GM12872 (cell line): ENCODE measurements around the gene ZNF726.

Experiments
- TF ChIP-seq, protein P1 (sequence below): IDR thresholded peaks from 3 replicates; pipeline ENCODE4 v1.5.1; 2011; ENCODE audit warnings: low read depth, mild to moderate bottlenecking, low read length, moderate library complexity; ENCODE audit not compliant: insufficient read depth

Gene ZNF726

DNA sequence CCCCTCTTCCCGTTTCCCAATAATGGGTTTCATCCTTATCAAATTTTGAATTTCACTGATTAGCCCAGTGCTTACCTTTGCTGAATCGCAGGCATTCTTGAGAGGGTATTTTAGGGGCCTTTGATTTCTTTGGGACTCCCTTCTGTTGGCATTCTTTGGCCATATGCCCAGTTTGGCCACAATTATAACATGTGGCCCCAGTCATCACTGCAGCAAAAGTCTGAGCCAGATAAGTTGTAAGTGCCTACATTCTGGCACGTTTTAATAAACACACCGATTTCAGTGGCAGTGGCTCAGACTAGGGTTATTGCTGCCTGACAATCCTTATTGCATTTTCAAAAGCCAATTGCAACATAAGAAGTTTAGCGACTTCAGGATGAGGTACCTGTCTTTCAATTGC, 41.4 kb downstream of the ZNF726 start:
- TF ChIP-seq, protein P1, sequence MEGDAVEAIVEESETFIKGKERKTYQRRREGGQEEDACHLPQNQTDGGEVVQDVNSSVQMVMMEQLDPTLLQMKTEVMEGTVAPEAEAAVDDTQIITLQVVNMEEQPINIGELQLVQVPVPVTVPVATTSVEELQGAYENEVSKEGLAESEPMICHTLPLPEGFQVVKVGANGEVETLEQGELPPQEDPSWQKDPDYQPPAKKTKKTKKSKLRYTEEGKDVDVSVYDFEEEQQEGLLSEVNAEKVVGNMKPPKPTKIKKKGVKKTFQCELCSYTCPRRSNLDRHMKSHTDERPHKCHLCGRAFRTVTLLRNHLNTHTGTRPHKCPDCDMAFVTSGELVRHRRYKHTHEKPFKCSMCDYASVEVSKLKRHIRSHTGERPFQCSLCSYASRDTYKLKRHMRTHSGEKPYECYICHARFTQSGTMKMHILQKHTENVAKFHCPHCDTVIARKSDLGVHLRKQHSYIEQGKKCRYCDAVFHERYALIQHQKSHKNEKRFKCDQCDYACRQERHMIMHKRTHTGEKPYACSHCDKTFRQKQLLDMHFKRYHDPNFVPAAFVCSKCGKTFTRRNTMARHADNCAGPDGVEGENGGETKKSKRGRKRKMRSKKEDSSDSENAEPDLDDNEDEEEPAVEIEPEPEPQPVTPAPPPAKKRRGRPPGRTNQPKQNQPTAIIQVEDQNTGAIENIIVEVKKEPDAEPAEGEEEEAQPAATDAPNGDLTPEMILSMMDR = no peak

- TF ChIP-seq, protein P1 = no peak
These were observed 43.1 kb downstream of the ZNF726 start for GRCh38 chr19:23957660-23958281.

- TF ChIP-seq, protein P1 = no peak
These were observed 54.9 kb downstream of the ZNF726 start for GRCh38 chr19:23969630-23970029.

GRCh38 chr19:23971598-23971997, 56.9 kb downstream of the ZNF726 start:
- TF ChIP-seq, protein P1 = no peak

DNA sequence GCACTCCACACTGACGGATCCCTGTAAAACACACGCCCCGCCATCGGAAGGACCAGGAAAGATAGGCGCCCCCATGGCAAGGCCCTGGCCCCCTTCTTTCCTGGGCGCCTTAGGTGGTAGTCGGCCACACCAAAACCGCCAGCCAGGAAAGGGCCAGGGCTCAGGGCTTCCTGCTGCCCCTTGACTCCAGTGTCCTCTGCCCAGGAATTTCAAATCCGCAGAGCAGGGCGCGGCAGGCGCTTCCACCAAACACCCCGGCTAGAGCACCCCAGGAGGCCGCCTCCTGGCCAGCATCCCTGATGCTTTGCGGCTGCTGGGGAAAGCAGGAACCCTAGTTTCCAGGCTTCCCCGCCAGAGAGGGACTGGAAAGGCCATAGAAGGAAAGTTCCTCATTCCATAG, 57.5 kb downstream of the ZNF726 start:
- TF ChIP-seq, protein P1 = no peak

DNA sequence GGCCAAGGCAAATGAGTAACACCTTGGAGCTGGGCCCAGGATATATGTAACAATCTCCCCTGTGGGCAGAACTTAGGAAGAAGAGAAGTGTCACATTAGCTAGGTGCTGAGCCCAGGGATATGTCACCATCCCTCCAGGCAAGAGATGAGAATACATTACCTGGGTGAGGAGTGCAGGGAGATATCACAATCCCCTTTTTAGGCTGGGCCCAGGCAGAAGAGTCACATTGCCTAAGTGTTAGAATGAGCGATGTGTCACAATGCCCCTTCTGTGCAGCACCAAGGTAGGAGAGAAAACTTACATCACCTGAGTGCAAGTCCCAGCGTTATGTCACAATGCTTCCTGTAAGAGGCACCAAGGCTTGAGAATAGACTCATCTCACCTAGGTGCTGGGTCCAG, 60.3 kb downstream of the ZNF726 start:
- TF ChIP-seq, protein P1 = no peak

- TF ChIP-seq, protein P1 = no peak
These were observed 63.4 kb downstream of the ZNF726 start for GRCh38 chr19:23978068-23978467.

GRCh38 chr19:23980805-23981204, 66.1 kb downstream of the ZNF726 start:
- TF ChIP-seq, protein P1 = no peak
